H1 (cell line): ENCODE data around the gene GPR143. TPM values are rescaled to one million over a fixed set of nuclear protein-coding genes. Genes with fewer than 3 reads are reported as not detected.

ENCODE experiments used
- CTCF ChIA-PET: fragments of 300-600 bp; sonication (Branson Sonifier 250); formaldehyde crosslinking; loops from one replicate; lab custom pipeline; 2021; ENCODE audit not compliant: partially characterized antibody; lab: Charles Lee
- POLR2A ChIA-PET: fragments of 300-600 bp; sonication (Branson Sonifier 250); formaldehyde crosslinking; loops from one replicate; lab custom pipeline; 2021; ENCODE audit warnings: inconsistent platforms; ENCODE audit not compliant: partially characterized antibody; lab: Charles Lee
- DNase-seq, 2 experiments: peaks; one replicate each; pipeline versions ENCODE4 v3.0.0 to v3.0.0-alpha.2; 2010 to 2022; ENCODE audit warnings: low spot score in 2 of 2, low read depth in 1 of 2, mixed read lengths in 1 of 2
- FAIRE-seq: peaks from 2 replicates; lab custom pipeline; 2011; peaks lifted over from hg19 to GRCh38; lab: Jason Lieb, UNC
- H2AFZ ChIP-seq: 2 replicates; pipeline ENCODE4 v1.8.1; 2012; ENCODE audit warnings: low read length, inconsistent platforms
- H2AK5ac ChIP-seq: 2 replicates; pipeline ENCODE4 v1.6.1; 2013; ENCODE audit warnings: low read depth, low read length
- H2BK120ac ChIP-seq: replicated peaks from 2 replicates; pipeline ENCODE3; 2013; ENCODE audit warnings: low read depth, low read length, inconsistent platforms
- H2BK12ac ChIP-seq: 2 replicates; pipeline ENCODE4 v1.6.1; 2013; ENCODE audit warnings: low read depth, low read length
- H2BK15ac ChIP-seq: 2 replicates; pipeline ENCODE4 v1.6.1; 2013; ENCODE audit warnings: low read length
- H2BK20ac ChIP-seq: 2 replicates; pipeline ENCODE4 v1.6.1; 2013; ENCODE audit warnings: low read length
- H2BK5ac ChIP-seq: 2 replicates; pipeline ENCODE4 v1.6.1; 2013; ENCODE audit warnings: low read depth, low read length
- H3K14ac ChIP-seq: 2 replicates; pipeline ENCODE4 v1.6.1; 2013; ENCODE audit warnings: inconsistent platforms; ENCODE audit not compliant: insufficient read length
- H3K18ac ChIP-seq: 2 replicates; pipeline ENCODE4 v1.6.1; 2013; ENCODE audit warnings: low read length; ENCODE audit errors: extremely low read depth
- H3K23ac ChIP-seq: 2 replicates; pipeline ENCODE4 v1.6.1; 2013; ENCODE audit warnings: inconsistent platforms; ENCODE audit not compliant: insufficient read length
- H3K23me2 ChIP-seq: 2 replicates; pipeline ENCODE4 v1.6.1; 2013; ENCODE audit warnings: low read depth, low read length
- H3K27ac ChIP-seq: 2 replicates; pipeline ENCODE4 v1.6.1; 2011; ENCODE audit warnings: low read depth, low read length, inconsistent platforms
- H3K27me3 ChIP-seq, 4 experiments: replicated peaks in 1 of 4; 1 replicate in 1 of 4; 2 replicates in 3 of 4; pipeline versions ENCODE4 v1.6.1 to v1.8.1; 2011 to 2013; ENCODE audit warnings: low read length in 3 of 4, mild to moderate bottlenecking in 3 of 4, inconsistent platforms in 2 of 4, mixed read lengths in 2 of 4, moderate library complexity in 1 of 4; ENCODE audit not compliant: control insufficient read depth in 3 of 4, insufficient read depth in 3 of 4; ENCODE audit errors: extremely low read depth in 1 of 4
- H3K36me3 ChIP-seq, 4 experiments: 2 replicates each; pipeline versions ENCODE4 v1.6.1 to v1.8.1; 2011 to 2013; ENCODE audit warnings: mild to moderate bottlenecking in 4 of 4, low read length in 3 of 4, moderate library complexity in 2 of 4, control low read depth in 1 of 4, inconsistent platforms in 1 of 4; ENCODE audit not compliant: insufficient read depth in 4 of 4, control insufficient read depth in 2 of 4
- H3K4ac ChIP-seq: replicated peaks from 2 replicates; pipeline ENCODE3; 2013; ENCODE audit warnings: low read length, low read depth, mixed read lengths, inconsistent platforms; ENCODE audit not compliant: insufficient read length
- H3K4me1 ChIP-seq, 4 experiments: replicated peaks in 1 of 4; 1 replicate in 1 of 4; 2 replicates in 3 of 4; pipeline versions ENCODE4 v1.6.1 to v1.8.1; 2011 to 2013; ENCODE audit warnings: low read length in 3 of 4, inconsistent platforms in 2 of 4, mixed read lengths in 1 of 4; ENCODE audit not compliant: insufficient read depth in 4 of 4, control insufficient read depth in 3 of 4
- H3K4me2 ChIP-seq, 2 experiments: 2 replicates each; pipeline versions ENCODE4 v1.6.1 to v1.8.1; 2011 to 2013; ENCODE audit warnings: low read depth in 2 of 2, low read length in 2 of 2, control low read depth in 1 of 2, inconsistent platforms in 1 of 2, mild to moderate bottlenecking in 1 of 2; ENCODE audit not compliant: insufficient read depth in 1 of 2
- H3K4me3 ChIP-seq, 4 experiments: fragments of 200-600, 300-600 bp in 1 of 4; sonication (generic), shearing (Covaris generic), sonication (Bioruptor Twin) in 1 of 4; 2 replicates each; pipeline versions ENCODE4 v1.5.1 to v1.8.1; 2011 to 2016; ENCODE audit warnings: low read length in 4 of 4, low read depth in 3 of 4, control low read depth in 2 of 4, inconsistent platforms in 2 of 4, mild to moderate bottlenecking in 2 of 4, mixed read lengths in 1 of 4, moderate library complexity in 1 of 4; ENCODE audit not compliant: insufficient read depth in 2 of 4; ENCODE audit errors: extremely low read depth in 1 of 4
- H3K56ac ChIP-seq: replicated peaks from 2 replicates; pipeline ENCODE3; 2013; ENCODE audit warnings: low read depth, mild to moderate bottlenecking, mixed read lengths, low read length, inconsistent platforms; ENCODE audit not compliant: insufficient read length
- H3K79me1 ChIP-seq: 2 replicates; pipeline ENCODE4 v1.6.1; 2013; ENCODE audit warnings: low read depth, low read length, control low read depth
- H3K79me2 ChIP-seq, 2 experiments: 2 replicates each; pipeline versions ENCODE4 v1.6.1 to v1.8.1; 2012 to 2013; ENCODE audit warnings: low read length in 2 of 2, mild to moderate bottlenecking in 2 of 2, inconsistent platforms in 1 of 2; ENCODE audit not compliant: insufficient read depth in 2 of 2, control insufficient read depth in 1 of 2
- H3K9ac ChIP-seq, 4 experiments: replicated peaks in 1 of 4; 1 replicate in 1 of 4; 2 replicates in 3 of 4; pipeline versions ENCODE4 v1.6.1 to v1.8.1; 2011 to 2013; ENCODE audit warnings: low read depth in 3 of 4, low read length in 3 of 4, control low read depth in 2 of 4, mild to moderate bottlenecking in 2 of 4, moderate library complexity in 2 of 4, inconsistent platforms in 1 of 4; ENCODE audit errors: extremely low read depth in 1 of 4
- H3K9me3 ChIP-seq, 2 experiments: 2 replicates each; pipeline versions ENCODE4 v1.6.1 to v1.8.1; 2012 to 2013; ENCODE audit warnings: mild to moderate bottlenecking in 2 of 2, moderate library complexity in 2 of 2, control low read depth in 1 of 2, inconsistent platforms in 1 of 2, low read depth in 1 of 2, low read length in 1 of 2, mixed read lengths in 1 of 2; ENCODE audit not compliant: insufficient read depth in 2 of 2
- H4K20me1 ChIP-seq, 2 experiments: replicated peaks in 1 of 2; 2 replicates each; pipeline versions ENCODE3 to v1.8.1; 2011 to 2013; ENCODE audit warnings: inconsistent platforms in 2 of 2, low read length in 2 of 2, mild to moderate bottlenecking in 1 of 2; ENCODE audit not compliant: insufficient read depth in 2 of 2, control insufficient read depth in 1 of 2
- H4K5ac ChIP-seq: 2 replicates; pipeline ENCODE4 v1.6.1; 2013; ENCODE audit warnings: low read length, low read depth, mixed read lengths, inconsistent platforms; ENCODE audit not compliant: insufficient read length
- H4K8ac ChIP-seq: 2 replicates; pipeline ENCODE4 v1.8.0; 2013; ENCODE audit warnings: mild to moderate bottlenecking, moderate library complexity, low read length, inconsistent platforms; ENCODE audit not compliant: insufficient read depth; ENCODE audit errors: extremely low read depth
- H4K91ac ChIP-seq: replicated peaks from 2 replicates; pipeline ENCODE3; 2013; ENCODE audit warnings: low read length, mixed read lengths, inconsistent platforms; ENCODE audit not compliant: insufficient read length
- ATF3 ChIP-seq: IDR thresholded peaks from 2 replicates; pipeline ENCODE4 v1.6.1; 2011; ENCODE audit warnings: low read depth, mild to moderate bottlenecking, low read length; ENCODE audit not compliant: insufficient read depth
- BCL11A ChIP-seq, 2 experiments: IDR thresholded peaks; one replicate each; pipeline ENCODE4 v1.6.1; 2011; ENCODE audit warnings: low read depth in 2 of 2, low read length in 2 of 2, mild to moderate bottlenecking in 2 of 2
- CHD1 ChIP-seq: IDR thresholded peaks from 2 replicates; pipeline ENCODE4 v1.6.1; 2012; ENCODE audit warnings: low read depth, low read length, improper control_type of control experiment
- KDM4A ChIP-seq: IDR thresholded peaks from one replicate; pipeline ENCODE4 v1.7.1; 2012; ENCODE audit warnings: low read depth, mild to moderate bottlenecking, moderate library complexity, low read length, inconsistent platforms; ENCODE audit not compliant: severe bottlenecking
- NRF1 ChIP-seq: IDR thresholded peaks from 2 replicates; pipeline ENCODE4 v1.6.1; 2011; ENCODE audit warnings: mild to moderate bottlenecking, low read depth, low read length, improper control_type of control experiment
- RNF2 ChIP-seq: fragments of 200-900, 300-1000 bp; sonication (generic); IDR thresholded peaks from 2 replicates; pipeline ENCODE4 v1.7.1; 2016; ENCODE audit warnings: borderline replicate concordance, low read depth, mild to moderate bottlenecking, antibody characterized with exemption, low read length; ENCODE audit not compliant: poor library complexity, severe bottlenecking; ENCODE audit errors: missing control alignments
- SIN3A ChIP-seq, 2 experiments: IDR thresholded peaks in 1 of 2; conservative IDR thresholded peaks in 1 of 2; 2 replicates each; pipeline ENCODE4 v1.6.1; 2011 to 2012; ENCODE audit warnings: low read length in 2 of 2, improper control_type of control experiment in 1 of 2, low read depth in 1 of 2, mild to moderate bottlenecking in 1 of 2
- SIX5 ChIP-seq: IDR thresholded peaks from 2 replicates; pipeline ENCODE4 v1.6.1; 2011; ENCODE audit warnings: mild to moderate bottlenecking, low read depth, low read length
- SP1 ChIP-seq: IDR thresholded peaks from 2 replicates; pipeline ENCODE4 v1.6.1; 2011; ENCODE audit warnings: low read depth, low read length
- YY1 ChIP-seq: IDR thresholded peaks from 2 replicates; pipeline ENCODE4 v1.6.1; 2011; ENCODE audit warnings: low read depth, mild to moderate bottlenecking, low read length
- WGBS, 2 experiments: shearing (Covaris generic) in 1 of 2; methylation state at CpG; one replicate each; pipeline versions ENCODE4 v1.1.6 to v1.1.7; 2013 to 2015; ENCODE audit warnings: low lambda C conversion rate in 2 of 2, mixed read lengths in 2 of 2, inconsistent platforms in 1 of 2, low coverage in 1 of 2, missing lambda C conversion rate in 1 of 2; ENCODE audit not compliant: insufficient replicate concordance in 2 of 2, insufficient coverage in 1 of 2, insufficient read length in 1 of 2; ENCODE audit errors: extremely low coverage in 1 of 2, missing lambda C conversion rate in 1 of 2; 5-methylcytosine and 5-hydroxymethylcytosine counted together
- polyA plus RNA-seq, 7 experiments: library from polyadenylated mRNA; depleted of rRNA in 3 of 7; stranded (reverse) in 5 of 7; unstranded in 2 of 7; fragments of >200 nt in 5 of 7; fragments of 200-250 nt in 2 of 7; gene quantifications; 1 replicate in 5 of 7; 2 replicates in 1 of 7; 4 replicates in 1 of 7; pipeline versions ENCODE4 v1.2.1 to v1.2.3, GENCODE V29; 2011 to 2013; ENCODE audit warnings: missing spikeins in 2 of 7, mixed read lengths in 2 of 7
- total RNA-seq: library from RNA; stranded (reverse); fragmentation: NEBNext Ultra II Directional; extraction: Animal tissue kit (Norgen Biotek cat#: 25700); gene quantifications from 2 replicates; pipeline ENCODE4 v1.2.1, GENCODE V29; 2021

The GPR143 gene
- total and polyA plus RNA-seq, 2 of the 8 experiments (the other 6 are each of a cell fraction or from before 2014, with no cell fraction given) = 18.5 to 30.7 TPM

GRCh38 chrX:9758021-9758638 lies 7.5 kb downstream of the GPR143 start:
- H2AFZ ChIP-seq = no peak overlapping the region
- H3K18ac ChIP-seq = no peak overlapping the region
- POLR2A ChIA-PET = no interaction called here
- H2BK20ac ChIP-seq = no peak overlapping the region
- 0 out of 2 replicates have a peak, but pooled peaks cover 2% of the 10 kb centered on the region for H3K23me2 ChIP-seq
- no peak overlapping the region for H3K23ac ChIP-seq
- H2BK12ac ChIP-seq = no peak overlapping the region
- no peak overlapping the region for H4K91ac ChIP-seq
- H4K5ac ChIP-seq = no peak overlapping the region
- no peak for TF ChIP-seq SIN3A (conservative IDR thresholded peaks at IDR 0.05 in 1 of 2, IDR thresholded peaks at IDR 0.05 in 1 of 2; ENCODE audit: low read depth in 1 of 2, low read length in 2 of 2)
- TF ChIP-seq RNF2 = no peak
- no peak for TF ChIP-seq YY1
- TF ChIP-seq ATF3 = no peak
- no peak for TF ChIP-seq SP1
- TF ChIP-seq KDM4A = no peak
- TF ChIP-seq SIX5 = no peak
- no peak for TF ChIP-seq BCL11A (IDR thresholded peaks at IDR 0.05; ENCODE audit: low read depth in 2 of 2, low read length in 2 of 2)
- TF ChIP-seq NRF1 = no peak
- TF ChIP-seq CHD1 = no peak
- no peak overlapping the region for H4K8ac ChIP-seq
- CTCF ChIA-PET = interaction anchor here (0.5 kb wide), 1 partner anchor 315 kb away, joined by 5 read pairs; no protein-coding TSS in a partner anchor
- no peak for FAIRE-seq
- H3K27me3 ChIP-seq = no peaks in the 10 kb centered on the region
- no peak overlapping the region for H3K4me3 ChIP-seq
- H2BK15ac ChIP-seq = no peak overlapping the region
- H2BK5ac ChIP-seq = no peak overlapping the region
- H3K9ac ChIP-seq = no peak overlapping the region
- no peak overlapping the region for H3K56ac ChIP-seq
- no peak overlapping the region for H2AK5ac ChIP-seq
- H3K36me3 ChIP-seq = peaks cover 0 to 6% (median 1%) of the 10 kb centered on the region in 4 experiments; a peak in 2 of 8 replicates
- H3K4ac ChIP-seq = no peak overlapping the region
- no peak for DNase-seq
- no peak overlapping the region for H3K4me2 ChIP-seq
- H3K79me1 ChIP-seq = no peaks in the 10 kb centered on the region; the same call in 1 of the 2 replicates
- no peak overlapping the region for H3K14ac ChIP-seq
- H3K9me3 ChIP-seq = no peaks in the 10 kb centered on the region
- no peak overlapping the region for H2BK120ac ChIP-seq
- H3K4me1 ChIP-seq = no peaks in the 10 kb centered on the region
- no peak overlapping the region for H3K27ac ChIP-seq
- peaks cover 0 to 5% of the 10 kb centered on the region in 2 experiments; a peak in 1 of 4 replicates for H3K79me2 ChIP-seq
- H4K20me1 ChIP-seq = peaks cover 0 to 2% of the 10 kb centered on the region in 2 experiments
- WGBS, 2 experiments = 93% methylated on average over 4 of the region's 4 CpGs; no CpG with 5 or more reads in 1 of the 2 experiments
